22Rv1 (cell line): ENCODE measurements around the gene ARMH2.
"Not testable (repeated sequence)": the region's sequence is repeated elsewhere in the genome, so short reads cannot be mapped to it uniquely, and the experiment has no call there.

Experiments used
- H3K27ac ChIP-seq: fragments of 450-650 bp; 2 replicates; pipeline ENCODE4 v1.5.1; 2017
- CTCF ChIP-seq: fragments of 450-650 bp; IDR thresholded peaks from 2 replicates; pipeline ENCODE4 v1.5.1; 2017; ENCODE audit warnings: mild to moderate bottlenecking
- ZFX ChIP-seq: fragments of 450-650 bp; IDR thresholded peaks from 2 replicates; pipeline ENCODE4 v1.6.1; 2017; ENCODE audit warnings: antibody characterized with exemption, borderline replicate concordance

ARMH2 gene

GRCh38 chr6:24761193-24761835 is 37.4 kb downstream of the ARMH2 start:
- TF ChIP-seq ZFX (no peak), CTCF (no peak)
- no peak overlapping the region for H3K27ac ChIP-seq

DNA sequence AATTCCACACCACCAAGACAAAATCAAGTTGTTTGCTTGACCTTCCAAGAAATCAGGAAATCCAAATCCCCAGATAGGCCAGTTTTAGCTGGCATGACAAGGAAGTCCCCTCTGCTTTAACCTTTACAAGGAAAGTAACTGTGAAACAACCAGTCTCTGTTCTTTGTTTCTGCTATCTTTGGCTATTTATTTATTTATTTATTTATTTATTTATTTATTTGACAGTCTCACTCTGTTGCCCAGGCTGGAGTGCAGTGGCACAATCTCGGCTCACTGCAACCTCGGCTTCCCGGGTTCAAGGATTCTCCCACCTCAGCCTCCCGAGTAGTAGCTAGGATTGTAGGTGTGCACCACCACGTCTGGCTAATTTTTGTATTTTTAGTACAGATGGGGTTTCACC is 38.5 kb downstream of the ARMH2 start:
- no peak overlapping the region for H3K27ac ChIP-seq
- TF ChIP-seq ZFX (no peak), CTCF (no peak)

GRCh38 chr6:24759718-24760117 is 39.0 kb downstream of the ARMH2 start:
- TF ChIP-seq CTCF (no peak), ZFX (no peak)
- no peak overlapping the region for H3K27ac ChIP-seq

DNA sequence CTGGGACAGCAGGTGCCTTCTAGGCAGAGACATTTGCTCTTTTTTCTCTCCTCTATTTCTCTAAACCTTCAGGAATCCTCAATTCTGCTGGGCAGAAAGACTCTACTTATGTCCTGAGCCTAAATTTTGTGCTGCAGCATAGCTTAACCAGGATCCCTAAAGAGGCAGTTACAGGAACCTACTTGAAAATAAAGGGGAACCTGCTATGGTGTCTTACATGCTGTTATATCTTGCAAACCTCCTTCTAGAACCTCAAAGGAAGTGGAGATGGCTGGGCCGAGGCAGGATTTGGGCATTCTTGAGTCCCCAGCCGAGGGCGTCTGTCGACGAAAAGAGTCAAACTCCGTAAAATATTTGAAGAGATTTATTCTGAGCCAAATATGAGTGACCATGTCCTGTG is 41.1 kb downstream of the ARMH2 start:
- H3K27ac ChIP-seq, result no peak overlapping the region
- TF ChIP-seq CTCF (no peak), ZFX (no peak)

DNA sequence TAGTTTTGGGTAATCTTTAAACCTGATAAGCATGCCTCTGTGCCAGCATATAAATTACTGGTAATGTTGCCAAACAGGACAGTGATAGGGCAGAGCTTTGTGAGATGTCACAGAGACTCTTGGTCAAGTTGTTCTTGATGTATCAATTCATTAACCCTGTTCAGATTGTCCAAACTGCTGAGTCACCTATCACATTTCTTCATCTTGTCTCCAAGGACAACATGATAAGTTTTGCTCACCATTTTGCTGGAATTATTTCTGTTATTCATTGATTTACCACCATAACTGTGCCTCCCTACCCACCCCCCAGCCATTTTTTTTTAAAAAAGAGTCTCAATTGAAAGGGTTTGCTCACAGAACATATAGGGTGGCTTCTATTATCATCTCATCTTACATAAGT is 43.4 kb downstream of the ARMH2 start:
- no peak overlapping the region for H3K27ac ChIP-seq
- TF ChIP-seq CTCF (no peak), ZFX (no peak)

- H3K27ac ChIP-seq, result not testable (repeated sequence)
Observed at GRCh38 chr6:24754378-24754777, 44.3 kb downstream of the ARMH2 start.

DNA sequence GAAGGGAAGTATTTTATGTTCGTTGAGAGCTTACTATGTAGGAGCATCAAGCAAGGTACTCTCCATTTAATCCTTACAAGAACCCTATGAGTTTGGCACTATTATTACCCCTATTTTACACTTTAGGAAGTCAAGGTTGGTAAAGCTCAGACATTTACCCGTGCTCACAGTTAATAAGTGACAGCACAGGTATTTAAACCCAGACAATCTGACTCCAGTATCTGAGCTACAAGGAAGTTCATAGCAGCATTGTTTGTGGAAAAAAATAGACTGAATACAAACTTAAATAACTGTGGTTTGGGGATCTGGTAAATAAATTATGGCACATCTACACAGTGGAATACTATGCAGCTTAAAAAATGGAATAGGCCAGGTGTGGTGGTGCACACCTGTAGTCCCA is 45.2 kb downstream of the ARMH2 start:
- no peak overlapping the region for H3K27ac ChIP-seq
- TF ChIP-seq CTCF, result no peak
- no peak for TF ChIP-seq ZFX

DNA sequence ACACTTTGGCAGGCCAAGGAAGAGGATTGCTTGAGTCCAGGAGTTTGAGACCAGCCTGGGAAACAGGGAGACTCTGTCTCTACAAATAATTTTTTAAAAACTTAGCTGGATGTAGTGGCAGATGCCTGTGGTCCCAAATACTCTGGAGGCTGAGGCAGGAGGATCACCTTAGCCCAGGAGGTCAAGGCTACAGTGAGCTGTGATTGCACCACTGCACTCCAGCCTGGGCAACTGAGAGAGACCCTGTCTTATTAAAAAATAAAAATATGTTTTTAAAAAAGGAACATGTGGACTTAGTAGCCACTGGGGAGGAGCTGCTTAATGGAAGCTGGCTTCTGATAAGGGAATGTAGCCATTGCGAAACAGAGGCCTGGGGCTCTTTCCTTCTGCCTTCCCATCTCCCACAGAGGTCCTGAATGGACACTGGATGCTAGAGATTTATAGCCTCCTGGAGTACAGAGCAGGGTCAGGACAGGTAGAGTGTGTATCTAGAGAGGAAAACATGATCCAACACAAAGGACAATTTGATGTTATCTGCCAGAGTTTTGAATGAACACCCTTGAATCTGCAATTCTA is 45.7 kb downstream of the ARMH2 start:
- no peak overlapping the region for H3K27ac ChIP-seq
- TF ChIP-seq CTCF (no peak), ZFX (no peak)
